Stimulated activated CD8-positive, alpha-beta memory T cell treated with anti-CD3 and anti-CD28 coated beads, Interleukin-12 subunit alpha, Interleukin-12 subunit beta, amount 100 ng/mL, for 24 hours (primary cell): ENCODE results near the gene PUDP.
"Not testable (repeated sequence)": the region's sequence is repeated elsewhere in the genome, so short reads cannot be mapped to it uniquely, and the experiment has no call there.

Experiments
- DNase-seq: peaks from one replicate; pipeline ENCODE4 v3.0.0-alpha.2; 2020; ENCODE audit errors: extremely low read depth

The PUDP gene

DNA sequence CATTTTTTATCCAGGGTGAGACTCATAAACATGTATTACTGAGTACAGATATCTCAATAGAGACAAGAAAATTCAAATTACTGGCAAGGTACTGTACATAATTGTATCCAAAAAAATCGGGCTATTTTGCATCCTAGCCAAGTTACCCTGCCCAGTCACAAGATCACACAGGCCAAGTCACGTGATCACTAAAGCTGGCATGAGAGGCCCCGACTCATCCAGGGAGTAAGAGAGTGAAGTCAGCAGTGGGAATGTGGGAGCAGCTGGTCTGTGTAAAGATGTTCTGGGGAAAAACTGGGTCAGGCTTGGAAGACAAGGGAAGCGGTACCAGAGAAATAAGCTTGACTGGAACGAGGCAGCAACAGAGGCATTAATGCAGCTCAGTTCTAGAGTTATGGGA is 119.7 kb downstream of the PUDP start:
- no peak for DNase-seq

DNA sequence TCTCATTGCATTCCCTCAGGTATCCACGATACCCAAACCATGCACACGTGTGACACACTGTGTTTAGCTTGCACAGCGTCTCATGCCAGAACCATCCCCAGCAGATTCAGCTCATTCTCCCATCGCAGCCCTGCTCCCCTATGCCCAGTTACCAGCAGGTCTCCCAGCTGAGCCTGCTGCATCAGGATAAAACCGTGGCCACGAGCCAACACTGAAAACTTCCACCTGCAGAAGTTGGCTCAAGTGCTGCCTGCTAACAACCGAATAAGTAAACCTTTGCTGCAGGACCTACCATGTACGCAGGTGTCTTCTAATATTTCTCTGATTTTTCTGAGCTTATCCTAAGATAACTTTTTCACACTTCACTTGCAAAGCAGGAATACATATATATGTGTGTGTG is 120.9 kb downstream of the PUDP start:
- no peak for DNase-seq

DNA sequence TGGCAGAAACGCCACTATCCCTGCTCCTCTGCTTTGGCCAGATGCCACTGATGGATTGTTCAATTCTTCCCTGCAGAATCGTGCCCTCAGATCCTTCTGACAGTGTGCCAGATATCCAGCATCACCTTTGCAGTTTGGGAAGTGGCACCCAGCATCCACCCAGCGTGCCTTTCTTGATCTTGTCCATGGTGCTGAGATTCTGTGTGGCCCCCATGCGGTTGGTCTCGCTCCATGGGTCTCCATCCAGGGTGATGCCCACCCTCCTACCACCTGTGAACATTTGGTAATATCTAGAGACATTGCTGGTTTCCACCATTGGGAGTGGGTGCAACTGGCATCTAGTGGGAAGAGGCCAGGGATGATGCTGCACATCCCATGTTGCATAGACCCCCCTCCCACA is 121.6 kb downstream of the PUDP start:
- DNase-seq = not testable (repeated sequence)

DNA sequence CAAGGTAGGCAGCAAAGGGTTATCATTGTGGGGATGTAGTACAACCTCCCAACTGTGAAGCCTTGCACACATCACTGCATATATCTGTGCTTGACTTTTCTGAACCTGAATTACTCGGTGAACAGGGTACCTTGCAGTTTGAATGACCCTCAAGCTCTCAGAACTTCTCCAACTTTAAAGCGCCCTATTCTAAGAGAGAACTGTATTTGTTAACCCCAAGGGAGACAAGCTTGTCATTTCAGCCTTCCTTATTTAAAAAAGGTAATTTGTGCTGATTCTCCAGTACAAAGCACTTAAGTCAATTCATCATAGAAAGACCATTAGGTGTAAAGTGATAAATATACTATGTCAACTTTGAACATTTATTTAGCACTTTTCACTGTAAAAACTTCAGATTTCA is 122.5 kb downstream of the PUDP start:
- no peak for DNase-seq

DNA sequence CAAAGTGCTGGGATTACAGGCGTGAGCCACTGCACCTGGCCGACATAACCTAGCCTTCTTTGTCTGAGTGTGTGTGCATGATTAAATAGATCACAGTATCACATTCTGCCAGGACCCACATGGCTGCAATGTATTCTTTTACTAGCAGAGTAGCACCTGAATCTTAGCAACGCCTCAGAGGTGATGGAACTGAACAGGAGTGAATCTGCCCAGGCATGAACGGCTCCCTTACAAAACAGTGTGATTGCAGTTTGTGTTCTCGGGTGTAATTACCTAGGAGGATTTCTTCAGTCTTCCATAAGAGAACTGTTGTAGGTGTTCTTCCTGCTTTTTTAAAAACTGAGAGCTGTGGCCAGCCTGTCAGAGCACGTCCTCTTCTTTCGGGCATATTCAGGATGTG is 123.1 kb downstream of the PUDP start:
- DNase-seq = no peak

DNA sequence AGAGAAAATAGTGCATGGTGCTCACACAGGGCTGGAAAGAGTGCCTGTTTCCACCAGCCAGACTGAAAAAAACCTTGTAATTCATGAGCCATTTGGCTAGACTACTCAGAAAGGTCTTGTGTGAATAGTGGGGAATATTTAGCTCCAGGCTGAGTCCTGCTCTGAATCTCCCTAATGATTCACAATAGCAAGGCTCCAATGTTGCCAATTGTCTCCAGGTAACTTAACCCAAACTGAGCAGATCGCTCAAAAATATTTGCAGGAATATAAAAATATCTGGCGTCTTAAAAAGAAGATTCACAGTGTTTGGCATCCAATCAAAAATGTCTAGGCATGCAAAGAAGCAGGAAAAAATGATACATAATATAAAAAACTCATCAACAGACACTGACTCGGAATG is 125.0 kb downstream of the PUDP start:
- DNase-seq = not testable (repeated sequence)

DNA sequence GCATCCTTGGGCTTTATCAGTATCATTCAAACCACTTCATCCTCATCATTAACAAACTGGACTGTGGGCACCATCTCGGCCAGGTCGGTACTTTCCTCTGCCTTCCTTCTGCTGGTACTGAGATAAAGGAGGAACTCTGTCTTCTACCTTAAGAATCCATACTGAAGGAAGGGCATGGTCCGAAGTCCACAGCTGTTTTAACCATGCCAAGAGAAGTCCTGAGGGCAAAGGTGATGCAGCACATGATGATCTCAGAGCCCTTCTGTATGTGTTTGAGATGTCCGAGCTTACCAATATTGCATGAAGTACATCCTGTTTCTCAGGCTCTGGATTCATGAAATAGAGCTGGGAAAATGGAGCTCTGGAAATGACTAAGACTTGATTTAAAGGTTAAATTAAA is 126.0 kb downstream of the PUDP start:
- no peak for DNase-seq

DNA sequence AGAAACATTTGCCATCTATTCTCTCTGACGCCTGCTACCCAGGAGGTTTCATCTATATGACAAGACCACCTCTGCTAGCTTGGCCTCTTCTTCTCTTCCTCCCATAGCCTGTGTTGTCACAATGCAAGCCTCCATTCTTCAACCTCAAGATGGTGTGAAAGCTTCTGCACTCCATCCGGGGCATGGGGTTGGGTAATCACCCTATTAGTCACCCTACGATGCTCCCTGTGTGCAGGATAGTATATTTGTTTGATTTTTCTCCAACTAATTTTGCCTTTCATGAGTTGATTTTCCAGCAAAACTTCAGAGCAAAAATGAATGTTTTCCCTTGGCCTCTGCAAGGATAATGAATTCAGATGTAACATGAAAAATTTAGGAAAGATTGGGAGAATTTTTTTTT is 128.4 kb downstream of the PUDP start:
- no peak for DNase-seq

DNA sequence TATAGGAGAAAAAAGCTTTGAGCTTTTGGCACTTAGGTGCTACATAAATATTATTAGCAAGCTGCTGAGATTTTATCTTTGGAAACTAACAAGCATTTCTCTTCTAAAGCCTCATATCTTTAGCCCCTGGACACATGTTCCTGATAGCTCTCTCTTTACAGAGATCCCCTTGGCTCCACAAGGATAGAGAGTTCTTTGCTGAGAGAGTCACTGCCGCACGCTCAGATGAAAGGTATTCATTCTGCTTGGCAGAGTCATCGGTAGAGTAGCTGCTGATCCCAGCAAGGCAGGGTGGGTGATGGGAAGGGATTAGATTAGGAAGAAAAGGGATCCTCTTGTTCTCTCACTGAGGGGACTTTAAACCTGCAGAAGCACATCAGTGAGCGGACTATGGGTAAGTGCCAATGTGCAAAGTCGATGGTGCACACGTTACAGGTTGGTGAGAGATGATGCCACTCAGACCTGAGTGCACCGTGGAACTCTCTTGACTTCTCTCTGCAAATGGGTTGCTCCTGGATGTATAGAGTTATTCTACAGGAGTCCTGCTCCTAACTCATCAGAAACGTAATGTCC is 135.6 kb downstream of the PUDP start:
- DNase-seq = not testable (repeated sequence)

DNA sequence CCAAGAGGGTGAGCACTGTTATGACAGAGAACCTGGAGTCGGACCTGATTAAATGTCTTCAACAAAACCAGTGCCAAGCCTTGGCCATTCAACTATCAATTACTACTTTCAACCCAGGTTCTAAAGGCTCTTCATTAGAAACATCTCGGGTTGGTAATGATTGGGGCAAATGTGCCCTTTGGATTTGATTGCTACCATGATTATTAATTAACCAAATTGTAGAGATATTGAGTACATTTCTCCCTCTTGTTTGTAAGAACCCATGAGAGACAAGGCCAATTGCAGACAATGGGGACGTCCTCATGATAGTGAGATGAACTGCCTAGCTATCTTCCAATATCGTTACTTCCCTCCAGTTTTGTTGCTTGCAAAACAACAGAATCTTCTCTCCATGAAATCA is 137.1 kb downstream of the PUDP start:
- DNase-seq = not testable (repeated sequence)

DNA sequence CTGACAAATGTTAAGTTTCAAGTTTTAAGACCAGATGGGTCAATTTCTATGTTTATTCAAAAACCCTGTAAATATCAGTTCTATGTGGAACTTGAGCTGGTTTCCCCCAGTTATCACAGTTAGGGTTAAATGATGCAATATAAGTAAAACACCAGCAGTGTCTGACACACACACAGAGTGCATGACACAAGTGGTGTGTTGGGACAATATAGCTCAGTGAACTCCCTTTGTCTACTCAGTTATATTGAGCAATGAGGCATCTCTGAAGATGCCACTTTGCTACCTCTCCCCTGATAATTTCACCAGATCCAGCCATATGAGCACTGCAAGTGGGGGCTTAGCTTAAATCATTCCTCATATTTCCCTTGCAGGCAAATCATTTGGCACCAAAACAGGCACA is 140.6 kb downstream of the PUDP start:
- DNase-seq = not testable (repeated sequence)
